CD4-positive, alpha-beta T cell treated with Interleukin-4 for 4 hours (primary cell): Measurements from ENCODE around the gene NADK.
A peak's percentile ranks its signal among the peaks of the same experiment; 100 is the strongest.
"Not testable (repeated sequence)": the region's sequence is repeated elsewhere in the genome, so short reads cannot be mapped to it uniquely, and the experiment has no call there.

Source experiments
- DNase-seq: peaks from one replicate; pipeline ENCODE4 v3.0.0-alpha.2; 2020

Gene NADK

DNA sequence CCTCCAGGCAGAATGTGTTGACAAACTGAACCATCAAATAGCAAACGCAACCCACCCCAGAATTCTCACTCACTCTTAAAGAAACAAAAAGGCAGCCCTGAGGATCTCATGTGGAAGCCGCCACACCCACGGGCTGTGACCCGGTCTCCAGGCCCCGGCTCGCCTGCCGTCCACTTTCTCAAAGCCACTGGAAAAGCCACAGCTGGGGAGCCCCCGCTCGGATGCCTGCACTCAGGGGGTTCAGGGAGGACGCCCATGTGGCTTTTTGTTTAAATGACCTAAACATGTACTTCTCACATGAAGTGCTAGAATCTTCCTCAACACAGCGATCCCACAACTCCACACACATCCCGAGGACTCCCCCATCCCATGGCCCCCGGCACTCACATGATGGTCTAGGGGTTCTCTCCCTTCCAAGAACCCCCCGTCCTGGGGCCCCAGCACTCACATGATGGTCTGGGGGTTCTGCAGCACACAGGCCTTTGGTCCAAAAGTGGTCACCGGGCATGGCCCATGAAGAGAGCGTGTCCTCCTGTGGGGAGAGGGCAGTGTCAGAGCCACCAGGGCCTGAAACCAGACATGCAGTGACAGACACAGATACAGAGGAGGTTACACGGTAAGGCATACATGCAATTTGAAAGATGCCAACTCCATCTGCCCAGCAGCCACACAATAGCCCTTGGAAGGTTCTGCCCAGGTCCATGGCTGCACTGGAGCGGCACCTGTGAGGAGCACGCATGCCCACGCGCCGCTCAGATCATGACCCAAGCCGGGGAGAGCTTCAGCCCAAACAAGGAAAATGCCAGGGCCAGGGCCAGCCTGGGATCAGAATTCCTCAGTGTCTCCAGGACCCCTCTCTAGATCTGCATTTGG lies 16.5 kb downstream of the NADK start:
- no peak for DNase-seq

GRCh38 chr1:1760715-1761114 lies 17.6 kb downstream of the NADK start:
- no peak for DNase-seq

DNA sequence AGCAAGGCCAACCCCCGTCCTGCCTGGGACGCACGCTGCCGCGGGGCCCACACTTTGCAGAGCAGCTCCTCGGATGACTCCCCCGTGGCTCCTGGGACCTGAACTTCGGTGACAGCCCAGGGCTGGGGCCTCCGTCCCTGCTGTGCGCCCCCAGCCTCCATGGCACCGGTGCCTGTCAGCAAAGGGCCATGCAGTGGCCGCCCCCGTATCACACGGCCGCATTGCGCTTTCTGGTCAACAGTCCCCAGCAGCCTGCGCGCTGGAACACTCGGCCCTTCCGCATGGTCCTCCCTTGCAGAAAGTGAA lies 18.0 kb downstream of the NADK start:
- no peak for DNase-seq

GRCh38 chr1:1759456-1760344 lies 18.6 kb downstream of the NADK start:
- DNase-seq, result no peak

DNA sequence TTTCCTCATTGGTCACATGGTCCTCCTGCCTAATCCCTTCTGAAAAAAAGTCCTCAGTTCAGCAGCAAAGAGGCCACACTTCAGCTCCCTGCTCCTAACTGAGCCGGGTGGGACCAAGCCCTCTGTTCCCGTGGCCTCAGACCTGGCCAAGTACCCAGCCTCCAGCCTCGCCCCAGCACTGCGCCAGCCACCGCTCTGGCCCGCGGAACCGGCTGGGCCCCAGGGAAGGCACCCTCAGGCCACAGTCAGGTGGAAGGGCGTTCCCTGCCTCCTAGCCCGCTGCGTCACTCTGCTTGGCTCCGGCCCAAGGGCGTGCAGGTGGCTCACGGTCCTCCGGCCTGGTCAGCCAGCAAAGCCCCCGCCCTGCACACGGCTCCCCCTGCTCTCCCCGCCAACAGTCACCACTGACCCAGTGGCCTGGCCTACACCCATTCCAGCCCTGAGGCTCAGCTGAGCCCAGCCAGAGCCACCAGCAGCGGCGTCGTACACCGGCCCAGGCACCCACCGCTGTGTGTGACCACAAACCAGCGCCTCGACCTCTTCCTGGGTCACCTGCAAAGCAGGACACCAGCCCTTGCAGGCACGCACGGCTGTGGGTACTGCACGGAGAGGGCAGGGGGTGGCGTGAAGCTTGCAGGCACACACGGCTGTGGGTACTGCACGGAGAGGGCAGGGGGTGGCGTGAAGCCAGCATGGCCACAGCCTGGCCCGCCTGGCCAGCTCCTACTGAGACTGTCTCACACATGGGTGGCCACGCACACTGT lies 19.4 kb downstream of the NADK start:
- DNase-seq, result no peak

GRCh38 chr1:1758059-1758621 lies 20.1 kb downstream of the NADK start:
- DNase-seq, result no peak

GRCh38 chr1:1757422-1758058 lies 20.7 kb downstream of the NADK start:
- DNase-seq, result no peak

DNA sequence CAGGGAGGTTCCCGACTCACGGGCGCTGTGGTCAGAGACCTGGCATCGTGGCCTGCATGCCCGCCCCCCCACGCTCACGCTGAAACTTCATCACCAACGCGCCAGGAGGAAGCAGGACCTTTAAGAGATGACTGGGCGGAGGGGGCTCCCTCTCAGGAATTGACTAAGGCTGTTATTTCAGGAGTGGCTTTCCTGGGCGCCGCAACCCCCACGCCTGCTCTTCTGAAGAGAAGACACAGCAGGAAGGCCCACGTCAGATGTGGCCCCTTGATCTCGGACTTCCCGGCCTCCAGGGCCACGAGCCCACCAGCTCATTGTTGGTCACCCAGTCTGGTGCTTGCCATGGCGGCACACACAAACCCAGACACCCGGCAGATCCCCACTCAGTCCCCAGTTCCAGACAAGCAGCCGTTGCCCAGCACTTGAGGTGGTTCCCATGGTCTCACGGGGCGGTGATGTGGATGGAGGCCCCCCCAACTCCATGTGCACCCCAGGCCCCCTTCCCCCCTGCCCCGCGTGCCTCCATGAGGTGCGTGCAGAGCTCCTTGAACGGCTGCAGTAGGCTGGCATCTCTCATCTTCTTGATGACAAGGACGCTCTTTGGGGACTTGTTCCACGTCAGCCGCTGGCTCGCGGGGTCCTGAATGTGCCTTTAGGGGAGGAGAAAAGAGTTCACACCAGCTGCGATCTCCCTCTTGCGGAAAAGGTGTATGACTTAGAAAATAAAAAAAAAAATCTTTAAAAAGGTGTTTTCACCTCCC lies 21.4 kb downstream of the NADK start:
- no peak for DNase-seq

DNA sequence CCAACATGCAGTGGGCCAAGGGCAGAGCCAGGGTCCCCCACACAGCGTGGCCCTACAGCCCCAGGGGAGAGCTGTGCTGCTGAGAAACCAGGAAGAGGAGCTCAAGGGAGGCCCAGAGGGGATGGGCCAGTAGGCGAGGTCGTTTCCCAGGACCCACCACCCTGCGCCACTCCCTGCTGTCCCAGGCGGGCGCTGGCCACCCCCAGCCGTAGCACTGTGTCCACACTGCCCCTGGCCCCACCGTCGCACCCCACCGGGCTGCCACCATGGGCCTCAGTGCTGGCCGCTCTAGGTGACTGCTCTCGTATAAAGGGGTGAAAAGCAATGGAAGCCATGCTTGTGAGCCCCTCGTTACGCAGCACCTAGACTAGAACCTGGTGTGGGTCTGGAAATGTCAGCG lies 22.4 kb downstream of the NADK start:
- no peak for DNase-seq

DNA sequence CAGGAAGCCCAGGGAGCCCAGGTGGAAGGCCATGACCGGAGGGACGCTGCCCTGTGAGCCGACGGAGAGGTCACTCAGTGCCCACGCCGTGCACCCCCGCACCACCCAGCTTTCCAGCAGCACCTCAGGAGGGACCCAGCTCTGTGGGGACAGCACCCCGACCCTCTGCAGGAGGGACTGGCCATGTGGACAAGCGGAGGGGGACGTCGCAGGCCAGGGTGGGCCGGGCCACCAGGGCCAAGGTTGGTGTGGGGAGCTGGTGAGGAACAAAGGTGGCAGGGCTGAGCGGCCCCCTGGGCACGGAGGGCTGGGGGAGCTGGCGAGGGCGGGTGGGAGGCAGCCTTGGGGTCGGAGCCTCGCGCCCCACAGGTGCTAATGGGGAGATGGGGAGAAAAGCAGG lies 22.8 kb downstream of the NADK start:
- DNase-seq, result no peak

- DNase-seq, result no peak
These were observed 24.0 kb downstream of the NADK start for GRCh38 chr1:1754051-1754815.

DNA sequence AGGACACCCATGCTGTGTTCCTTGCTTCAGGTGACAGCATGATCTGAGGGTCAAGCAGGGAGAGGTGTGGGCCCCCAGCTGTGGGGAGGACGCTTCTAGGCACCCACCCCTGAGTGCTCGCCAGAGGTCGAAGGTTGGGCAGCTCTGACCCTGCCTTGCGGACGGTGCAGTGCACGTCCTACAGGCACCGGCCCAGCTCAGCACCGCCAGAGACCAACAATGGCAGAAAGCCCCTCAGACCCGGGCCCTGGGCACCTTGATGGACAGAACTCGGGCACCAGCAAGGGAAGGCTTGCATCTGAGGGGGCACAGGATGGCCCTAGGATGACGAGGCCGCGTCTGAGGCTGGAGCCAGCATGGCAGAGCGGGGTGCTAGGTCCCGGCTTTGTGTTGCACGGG lies 24.7 kb downstream of the NADK start:
- no peak for DNase-seq

DNA sequence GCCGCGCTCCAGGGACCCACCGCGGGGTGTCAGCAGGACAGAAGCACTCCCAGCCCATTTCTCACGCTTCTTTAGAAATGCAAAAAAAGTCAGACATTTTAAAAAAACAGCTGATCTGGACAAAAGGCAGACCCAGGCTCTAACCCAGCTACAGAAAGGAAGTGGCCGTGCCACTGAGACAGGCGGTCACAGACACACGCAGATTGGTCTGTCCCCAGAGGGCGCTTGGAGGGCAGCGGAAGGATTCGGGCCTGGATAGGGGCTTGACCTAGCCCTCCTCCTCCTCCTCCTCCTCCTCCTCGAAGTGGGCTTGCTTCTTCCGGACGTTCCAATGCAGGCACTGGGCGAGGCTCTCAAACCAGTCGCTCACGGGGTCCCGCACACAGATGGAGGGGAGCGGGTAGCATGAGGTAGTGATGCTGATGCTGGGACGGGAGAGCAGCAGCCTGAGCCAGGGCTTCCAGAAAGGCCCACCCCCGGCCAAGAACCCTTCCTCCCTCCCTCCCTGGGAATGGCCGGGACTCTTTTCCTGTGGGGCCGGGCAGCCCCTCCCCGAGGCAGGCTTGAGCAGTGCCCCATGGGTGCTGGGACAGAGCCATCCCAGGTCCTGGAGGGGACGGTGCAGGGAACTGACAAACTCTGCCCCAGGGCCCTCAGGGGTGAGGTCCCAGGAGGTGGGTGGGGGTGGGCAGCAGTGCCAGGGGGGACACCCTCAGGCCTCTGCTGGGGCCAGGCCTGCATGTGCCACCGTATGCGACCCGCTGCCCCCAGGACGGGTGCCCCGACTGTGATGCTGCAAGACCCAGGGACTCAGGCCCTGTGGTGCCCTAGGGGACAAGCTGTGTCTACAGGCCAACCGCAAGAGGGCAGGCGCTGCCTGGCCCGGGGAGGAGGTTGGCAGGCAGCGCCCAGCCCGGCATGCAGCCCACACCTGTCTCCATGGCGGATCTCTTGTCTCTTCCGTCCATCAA lies 25.3 kb downstream of the NADK start:
- no peak for DNase-seq

DNA sequence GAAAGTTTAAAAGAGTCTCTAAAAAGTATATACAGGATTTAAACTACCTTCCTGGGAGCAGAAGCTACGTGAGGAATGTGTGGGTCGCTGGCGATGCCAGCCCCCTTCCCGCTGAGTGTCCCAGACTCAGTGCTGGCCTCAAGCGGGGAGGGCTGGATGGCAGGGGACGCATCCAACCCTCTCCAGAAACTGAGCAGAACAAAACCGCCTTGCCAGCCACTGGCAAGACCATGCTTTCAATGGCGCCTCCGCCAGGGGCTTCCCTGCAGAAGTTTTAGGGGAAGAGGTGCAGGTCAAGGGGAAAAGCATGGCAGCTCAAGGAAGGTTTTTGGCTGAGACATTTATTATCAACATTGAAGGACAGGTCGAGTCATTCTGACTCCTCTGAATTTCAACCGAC lies 26.1 kb downstream of the NADK start:
- no peak for DNase-seq

GRCh38 chr1:1749941-1750340 lies 28.3 kb downstream of the NADK start:
- not testable (repeated sequence) for DNase-seq

DNA sequence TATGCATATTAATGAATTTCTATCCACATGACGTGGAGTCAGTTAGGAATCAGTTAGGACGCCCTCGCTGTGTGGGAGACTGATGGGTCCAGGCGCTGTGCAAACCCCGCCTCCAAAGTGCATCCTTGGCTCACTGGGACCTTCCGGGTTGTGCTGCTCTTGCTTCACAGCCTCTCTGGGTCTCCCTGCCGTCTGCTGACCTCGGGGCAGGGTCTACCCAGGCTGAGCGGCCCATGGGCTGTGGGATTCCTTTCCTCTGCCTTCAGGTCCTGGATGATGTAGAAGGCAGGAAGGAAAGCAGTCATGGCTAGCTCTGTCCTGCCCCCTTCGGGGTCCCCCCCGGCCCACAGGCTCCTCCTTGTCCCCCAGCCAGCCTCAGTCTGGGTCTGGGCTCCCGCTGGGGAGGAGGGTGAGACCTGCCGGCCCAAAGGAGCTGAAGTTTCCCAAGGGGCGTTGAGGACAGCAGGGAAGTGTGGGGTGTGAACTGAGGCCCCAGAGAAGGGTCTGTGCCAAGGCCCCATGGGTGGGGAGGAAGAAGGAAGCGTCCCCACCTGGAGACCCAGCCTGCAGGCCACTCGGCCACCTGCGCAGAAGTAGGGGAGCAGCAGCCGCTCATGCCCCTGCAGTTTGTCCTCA lies 29.5 kb downstream of the NADK start:
- no peak for DNase-seq

- DNase-seq, result not testable (repeated sequence)
These were observed 31.7 kb downstream of the NADK start for GRCh38 chr1:1746566-1746909.

DNA sequence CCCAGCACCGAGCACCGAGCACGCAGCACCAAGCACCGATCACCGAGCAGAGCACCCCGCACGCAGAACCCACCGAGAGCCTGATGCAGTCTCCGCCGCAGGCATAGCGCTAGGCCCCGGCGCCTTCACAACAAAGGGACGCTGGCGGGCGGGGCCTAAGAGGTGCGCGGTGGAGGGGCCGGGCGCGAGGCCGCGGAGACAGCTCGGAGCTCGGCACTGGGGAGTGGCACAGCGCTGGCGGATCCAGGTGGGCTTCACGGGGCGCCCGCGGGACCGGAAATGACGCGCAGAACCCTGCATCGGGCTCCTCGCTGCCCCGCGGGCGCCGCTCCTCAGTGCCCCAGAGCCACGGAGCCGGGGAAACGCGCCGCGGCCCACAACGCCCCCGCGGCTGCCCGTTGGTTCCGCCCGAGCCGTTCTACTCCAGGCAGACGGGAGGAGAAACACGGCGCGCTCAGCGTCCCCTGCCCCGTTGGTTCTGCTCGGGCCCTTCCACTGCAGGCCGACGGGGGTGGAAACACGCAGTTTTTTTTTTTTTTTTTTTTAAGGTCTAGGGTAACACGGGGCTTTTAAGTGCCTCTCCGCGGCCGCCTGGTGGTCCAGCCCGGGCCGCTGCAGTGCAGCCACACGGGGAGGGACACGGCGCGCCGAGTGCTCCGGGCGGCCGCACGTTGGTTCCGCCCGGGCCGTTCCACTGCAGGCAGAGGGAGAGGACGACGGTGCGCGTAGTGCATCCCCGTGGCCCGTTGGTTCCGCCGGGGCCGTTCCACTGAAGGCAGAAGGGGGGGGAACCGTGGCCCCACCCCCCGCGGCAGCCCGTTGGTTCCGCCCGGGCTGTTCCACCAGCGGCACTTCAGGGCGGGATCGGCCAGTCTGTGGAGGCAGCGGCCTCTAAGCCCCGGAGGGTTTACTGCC lies 32.4 kb downstream of the NADK start:
- DNase-seq, result peak; percentile 73
